Umbilical cord (tissue), 2 donors: ENCODE results near the gene EFCAB13. TPM values are rescaled to one million over a fixed set of nuclear protein-coding genes. Genes with fewer than 3 reads are reported as not detected.
A peak's percentile ranks its signal among the peaks of the same experiment; 100 is the strongest.

Experiments
- DNase-seq: peaks from one replicate; pipeline ENCODE4 v3.0.0-alpha.2; 2015; ENCODE audit warnings: low spot score
- total RNA-seq: library from RNA; depleted of rRNA; stranded (reverse); fragments of >200 nt; gene quantifications from one replicate; pipeline ENCODE4 v1.2.3, GENCODE V29; 2014; ENCODE audit warnings: low replicate concordance; ENCODE audit not compliant: insufficient read depth

EFCAB13 gene
- total RNA-seq, 1 donor from 2014 or later: 41.2 TPM

- no peak for DNase-seq
Observed at GRCh38 chr17:47295037-47295873, 28.5 kb upstream of the EFCAB13 start.

- no peak for DNase-seq
Observed at GRCh38 chr17:47295874-47296255, 27.9 kb upstream of the EFCAB13 start.

GRCh38 chr17:47297661-47298400 is 25.9 kb upstream of the EFCAB13 start:
- no peak for DNase-seq

- no peak for DNase-seq
Observed at GRCh38 chr17:47298712-47299111, 25.0 kb upstream of the EFCAB13 start.

- DNase-seq: no peak
Observed at GRCh38 chr17:47299239-47299910, 24.4 kb upstream of the EFCAB13 start.

GRCh38 chr17:47300718-47301117 is 23.0 kb upstream of the EFCAB13 start:
- no peak for DNase-seq

- DNase-seq: no peak
Observed at GRCh38 chr17:47301161-47301560, 22.6 kb upstream of the EFCAB13 start.

- no peak for DNase-seq
Observed at GRCh38 chr17:47301831-47302230, 21.9 kb upstream of the EFCAB13 start.

- no peak for DNase-seq
Observed at GRCh38 chr17:47304186-47304585, 19.6 kb upstream of the EFCAB13 start.

- peak; percentile 34 for DNase-seq
Observed at GRCh38 chr17:47305302-47305923, 18.3 kb upstream of the EFCAB13 start.

- no peak for DNase-seq
Observed at GRCh38 chr17:47310186-47310733, 13.5 kb upstream of the EFCAB13 start.

GRCh38 chr17:47311420-47311819 is 12.3 kb upstream of the EFCAB13 start:
- DNase-seq: no peak

- peak; percentile 87 for DNase-seq
Observed at GRCh38 chr17:47315451-47316266, 8.1 kb upstream of the EFCAB13 start.

GRCh38 chr17:47316311-47316710 is 7.4 kb upstream of the EFCAB13 start:
- no peak for DNase-seq

- DNase-seq: no peak
Observed at GRCh38 chr17:47317119-47317518, 6.6 kb upstream of the EFCAB13 start.

- no peak for DNase-seq
Observed at GRCh38 chr17:47318197-47318918, 5.4 kb upstream of the EFCAB13 start.

- no peak for DNase-seq
Observed at GRCh38 chr17:47320879-47321502, 2.8 kb upstream of the EFCAB13 start.

- DNase-seq: peak; percentile 83
Observed at GRCh38 chr17:47324224-47325020, 667 bp downstream of the EFCAB13 start.

- DNase-seq: no peak
Observed at GRCh38 chr17:47325176-47325575, 1.4 kb downstream of the EFCAB13 start.
